GM12891 (cell line): ENCODE data around the gene FANCC.

Experiments
- POLR2A ChIP-seq: IDR thresholded peaks from 2 replicates; pipeline ENCODE4 v1.6.1; 2011; ENCODE audit warnings: low read depth, low read length, control low read depth
- TAF1 ChIP-seq: IDR thresholded peaks from 2 replicates; pipeline ENCODE4 v1.6.1; 2011; ENCODE audit warnings: low read depth, low read length, control low read depth

- no peak for TF ChIP-seq POLR2A
- TF ChIP-seq TAF1, result no peak
These were observed 258.6 kb downstream of the FANCC start for GRCh38 chr9:95058795-95059386.
